HFFc6 (cell line): ENCODE data around the gene VAT1. TPM values are rescaled to one million over a fixed set of nuclear protein-coding genes. Genes with fewer than 3 reads are reported as not detected.

Experiments used
- DNase-seq: peaks from one replicate; pipeline ENCODE4 v3.0.0-alpha.2; 2018
- H3K27ac Mint-ChIP-seq: 2 replicates; pipeline ENCODE4 v1.8.0; 2020; ENCODE audit warnings: mild to moderate bottlenecking, mixed read lengths
- H3K27me3 Mint-ChIP-seq: 2 replicates; pipeline ENCODE4 v1.8.0; 2021; ENCODE audit warnings: mild to moderate bottlenecking, moderate library complexity, mixed read lengths; ENCODE audit not compliant: insufficient read depth
- H3K36me3 Mint-ChIP-seq: 2 replicates; pipeline ENCODE4 v1.8.0; 2021; ENCODE audit warnings: low read depth, mixed read lengths
- H3K4me1 Mint-ChIP-seq: 2 replicates; pipeline ENCODE4 v1.8.0; 2020; ENCODE audit warnings: low read depth, mixed read lengths
- H3K4me3 Mint-ChIP-seq: 2 replicates; pipeline ENCODE4 v1.8.0; 2020; ENCODE audit warnings: mild to moderate bottlenecking, moderate library complexity, mixed read lengths
- H3K9me3 Mint-ChIP-seq: 2 replicates; pipeline ENCODE4 v1.8.0; 2020; ENCODE audit warnings: mild to moderate bottlenecking, mixed read lengths
- CTCF ChIP-seq: fragments of 200-600 bp; sonication (generic); IDR thresholded peaks from 2 replicates; pipeline ENCODE4 v1.5.0; 2021; ENCODE audit warnings: antibody characterized with exemption, mild to moderate bottlenecking
- long read RNA-seq: library from polyadenylated mRNA; unstranded; transcript quantifications from one replicate; pipeline ENCODE4 v2.0.0, GENCODE V29; 2019
- total RNA-seq, 6 experiments: library from RNA; stranded (reverse); fragmentation: NEBNext Ultra II Directional; extraction: Animal tissue kit (Norgen Biotek cat#: 25700); gene quantifications; 2 replicates in 1 of 6; 3 replicates in 5 of 6; pipeline ENCODE4 v1.2.3, GENCODE V29; 2021

Gene VAT1
- total RNA-seq, result 100 to 1,000 TPM; 150 to 274 (median 244) TPM
- long read RNA-seq, transcript VAT1-201 (6 exons, 2,734 nt), result major isoform, 69 of 89 reads
- long read RNA-seq, partial matches to known transcripts, result 8 of 89 reads
- long read RNA-seq, other reads (novel, unspliced or antisense), result 12 of 89 reads

DNA sequence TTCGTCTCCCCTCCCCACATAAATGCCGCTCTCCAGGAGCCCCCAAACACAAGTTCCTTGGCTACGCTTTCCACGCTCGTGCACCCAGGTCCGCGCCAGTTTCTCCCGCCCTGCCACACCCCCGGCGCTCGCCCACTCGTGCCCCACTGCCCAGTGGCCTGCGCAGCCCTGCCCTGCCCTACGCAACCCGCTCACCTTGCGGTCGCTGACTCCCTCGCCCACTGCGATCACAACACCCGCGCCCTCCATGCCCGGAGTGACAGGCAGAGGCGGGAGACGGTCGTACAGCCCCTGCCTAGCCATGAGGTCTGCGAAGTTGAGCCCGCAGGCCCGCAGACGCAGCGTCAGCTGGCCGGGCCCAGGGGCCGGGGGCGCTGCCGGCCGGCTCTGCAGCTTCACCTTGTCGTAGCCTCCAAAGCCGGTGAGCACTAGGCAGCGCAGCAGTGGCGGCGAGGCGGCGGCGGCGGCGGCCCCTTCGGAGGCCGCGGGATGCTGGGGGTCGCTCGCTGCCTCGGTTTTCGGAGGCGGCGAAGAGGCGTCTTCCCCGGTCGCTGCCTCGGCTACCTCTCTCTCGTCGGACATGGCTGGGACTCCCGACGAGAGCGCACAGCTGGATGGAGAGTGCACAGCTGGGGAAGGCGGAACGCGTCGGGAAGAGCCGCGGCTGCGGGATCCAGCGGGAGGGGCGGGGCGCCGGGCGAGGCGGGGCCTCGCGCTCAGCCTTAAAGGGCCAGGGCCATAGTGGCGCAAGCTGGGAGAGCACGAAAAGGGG, at the start of gene VAT1:
Gene VAT1 (minus strand): TSS at position 645 of the 772 bp plus-strand sequence. CDS start 63 bp downstream, at position 582.
- Mint-ChIP-seq H3K27ac (peak within 1 kb of the TSS; percentile 84), H3K27me3 (peaks cover 4% of the 10 kb centered on the region), H3K4me3 (peak within 1 kb of the TSS; percentile 90), H3K9me3 (no peaks in the 10 kb centered on the region), H3K36me3 (0 out of 2 replicates have a peak, but pooled peaks cover 5% of the 10 kb centered on the region), H3K4me1 (peaks cover 32% of the 10 kb centered on the region)
- TF ChIP-seq CTCF, result peak; percentile 12; the same call in 1 of the 2 replicates
- DNase-seq, result peak; percentile 50

- no peak for DNase-seq
- H3K9me3 Mint-ChIP-seq, result no peaks in the 10 kb centered on the region
- TF ChIP-seq CTCF, result no peak
- H3K27ac Mint-ChIP-seq, result no peak overlapping the region
- H3K4me1 Mint-ChIP-seq, result peaks cover 6% of the 10 kb centered on the region; the same call in 1 of the 2 replicates
- H3K36me3 Mint-ChIP-seq, result peaks cover 4% of the 10 kb centered on the region; the same call in 1 of the 2 replicates
- no peaks in the 10 kb centered on the region; the same call in 1 of the 2 replicates for H3K27me3 Mint-ChIP-seq
- H3K4me3 Mint-ChIP-seq, result no peak overlapping the region
These were observed 48.7 kb upstream of the VAT1 start for GRCh38 chr17:43070872-43071271.

- H3K27me3 Mint-ChIP-seq, result no peaks in the 10 kb centered on the region; the same call in 1 of the 2 replicates
- no peak for DNase-seq
- no peak overlapping the region for H3K4me3 Mint-ChIP-seq
- no peaks in the 10 kb centered on the region for H3K9me3 Mint-ChIP-seq
- H3K4me1 Mint-ChIP-seq, result peaks cover 6% of the 10 kb centered on the region; the same call in 1 of the 2 replicates
- H3K36me3 Mint-ChIP-seq, result peaks cover 4% of the 10 kb centered on the region; the same call in 1 of the 2 replicates
- TF ChIP-seq CTCF, result no peak
- no peak overlapping the region for H3K27ac Mint-ChIP-seq
These were observed 48.1 kb upstream of the VAT1 start for GRCh38 chr17:43070257-43070656.

GRCh38 chr17:43069368-43069898, 47.2 kb upstream of the VAT1 start:
- DNase-seq, result no peak
- peaks cover 4% of the 10 kb centered on the region; the same call in 1 of the 2 replicates for H3K36me3 Mint-ChIP-seq
- no peaks in the 10 kb centered on the region for H3K9me3 Mint-ChIP-seq
- no peak overlapping the region for H3K27ac Mint-ChIP-seq
- no peak overlapping the region for H3K4me3 Mint-ChIP-seq
- no peaks in the 10 kb centered on the region; the same call in 1 of the 2 replicates for H3K27me3 Mint-ChIP-seq
- no peak for TF ChIP-seq CTCF
- peaks cover 6% of the 10 kb centered on the region; the same call in 1 of the 2 replicates for H3K4me1 Mint-ChIP-seq

DNA sequence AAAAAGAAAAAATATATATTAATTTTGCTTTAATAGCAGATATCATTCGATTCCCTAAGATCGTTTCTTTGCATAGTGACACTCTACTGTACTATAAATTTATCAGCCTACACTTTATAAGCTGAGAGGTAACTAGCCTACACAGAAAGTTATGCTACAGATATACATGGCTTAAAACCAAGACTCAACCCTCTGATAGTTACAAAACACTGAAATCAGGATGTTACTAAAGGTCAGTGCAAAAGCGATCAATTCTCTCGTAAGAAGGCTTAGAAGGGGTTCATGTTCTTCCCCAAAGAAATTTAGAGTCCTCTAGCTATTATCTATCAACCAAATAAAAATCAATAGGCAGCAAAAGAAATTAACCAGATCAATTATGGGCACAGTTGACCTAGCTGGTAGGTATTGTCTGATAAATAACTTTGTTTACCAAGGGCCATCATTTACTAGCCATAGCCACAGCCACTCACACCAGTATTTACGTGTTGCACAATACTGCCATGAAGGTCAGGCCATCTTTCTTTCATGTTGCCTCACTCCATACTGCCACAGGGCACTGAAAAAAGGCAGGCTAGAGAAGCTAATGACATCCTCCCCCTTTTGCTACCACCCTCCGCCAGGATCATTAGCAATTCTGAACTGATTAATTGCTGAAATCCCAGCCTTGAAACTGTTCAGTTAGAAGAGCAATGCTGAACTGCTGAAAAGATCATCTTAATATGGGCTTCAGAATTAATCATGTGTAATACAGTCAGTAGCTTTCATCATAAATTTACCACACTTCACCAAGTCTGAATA, 46.6 kb upstream of the VAT1 start:
- Mint-ChIP-seq H3K4me3 (no peak overlapping the region), H3K27me3 (no peaks in the 10 kb centered on the region; the same call in 1 of the 2 replicates), H3K36me3 (peaks cover 4% of the 10 kb centered on the region; the same call in 1 of the 2 replicates), H3K4me1 (peaks cover 6% of the 10 kb centered on the region; the same call in 1 of the 2 replicates), H3K9me3 (no peaks in the 10 kb centered on the region), H3K27ac (no peak overlapping the region)
- TF ChIP-seq CTCF, result no peak
- DNase-seq, result no peak
